ENCODE data around the gene ANKFN1. TPM values are rescaled to one million over a fixed set of nuclear protein-coding genes. Genes with fewer than 3 reads are reported as not detected.

The ANKFN1 gene
- total and polyA plus RNA-seq, 10 of the 15 experiments (the other 5 are each of a cell fraction or from before 2014, with no cell fraction given) = 0.19 TPM; not detected in 9

DNA sequence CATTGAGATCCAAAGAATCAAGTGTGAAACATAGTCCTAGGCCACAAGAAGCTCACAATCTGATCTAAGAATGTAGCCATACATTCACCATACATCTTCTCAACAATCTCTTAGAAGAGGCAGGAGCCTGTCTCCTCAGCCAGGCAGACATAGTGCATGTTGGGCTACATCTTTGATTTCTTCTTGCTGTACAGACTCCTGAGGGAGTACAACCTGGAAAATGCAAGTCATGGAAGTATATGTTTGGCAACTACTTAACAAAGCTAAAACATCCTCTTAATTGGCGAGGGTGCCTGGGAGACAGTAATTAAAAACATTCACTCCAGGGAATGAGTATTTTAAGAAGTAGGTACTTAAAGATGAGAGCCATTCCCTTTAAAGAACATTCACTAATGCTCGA lies 361.0 kb downstream of the ANKFN1 start:
- intact Hi-C loops (cut with micrococcal nuclease; ENCODE audit: unreplicated experiment) = no loop called here
- Histone ChIP-seq H2AFZ (ENCODE audit: control insufficient read depth, low read depth, low read length) (no peak overlapping the region), H3K27me3 (replicated peaks in 1 of 2; ENCODE audit: control insufficient read depth in 2 of 2, insufficient read depth in 2 of 2, low read length in 1 of 2) (no peaks in the 10 kb centered on the region; a peak in 1 of 4 replicates), H3K36me3 (ENCODE audit: control insufficient read depth in 2 of 2, insufficient read depth in 2 of 2, low read length in 1 of 2) (no peaks in the 10 kb centered on the region), H3K79me2 (ENCODE audit: control insufficient read depth, insufficient read depth, low read length) (no peaks in the 10 kb centered on the region), H3K4me2 (ENCODE audit: control insufficient read depth, insufficient read depth) (no peak overlapping the region), H3K27ac (ENCODE audit: control insufficient read depth, insufficient read depth) (no peak overlapping the region), H4K20me1 (ENCODE audit: control insufficient read depth, insufficient read depth) (no peaks in the 10 kb centered on the region), H3K4me1 (ENCODE audit: control insufficient read depth, insufficient read depth, low read length) (no peaks in the 10 kb centered on the region), H3K9ac (ENCODE audit: control insufficient read depth, insufficient read depth, low read length) (no peak overlapping the region), H3K4me3 (no peak overlapping the region), H3K9me3 (replicated peaks; ENCODE audit: control insufficient read depth, insufficient read depth, low read length) (no peaks in the 10 kb centered on the region)
- in situ Hi-C loops (cut with MboI) = no loop called here
- ChIA-PET POLR2A (no interaction called here), RAD21 (ENCODE audit: unreplicated experiment) (no interaction called here), SMC1A (ENCODE audit: uncharacterized antibody, unreplicated experiment) (interaction anchor here (2.0 kb wide), 1 partner anchor 15 kb away, joined by 6 read pairs; no protein-coding TSS in a partner anchor), CTCF (no interaction called here)
- FAIRE-seq (no peak), DNase-seq (ENCODE audit: low read depth, low spot score) (no peak), ATAC-seq (no peak)
- BruUV-seq (replicated peaks) = no TSS peak
- 2% methylated on average over 2 of the region's 2 CpGs for WGBS (ENCODE audit: insufficient coverage, insufficient replicate concordance, low lambda C conversion rate, missing lambda C conversion rate)
- no peak for TF ChIP-seq PAX8 (IDR thresholded peaks at IDR 0.05)
- no peak for TF ChIP-seq JUNB (IDR thresholded peaks at IDR 0.05)
- TF ChIP-seq BRCA1 (IDR thresholded peaks at IDR 0.05; ENCODE audit: low read depth, low read length) = no peak
- TF ChIP-seq NKRF (conservative IDR thresholded peaks at IDR 0.05) = no peak
- TF ChIP-seq USF1 (IDR thresholded peaks at IDR 0.05; ENCODE audit: borderline replicate concordance, extremely low read length, insufficient read depth, low read depth, low read length) = no peak
- TF ChIP-seq KAT2A (conservative IDR thresholded peaks at IDR 0.05; ENCODE audit: control insufficient read depth, low read depth, low read length) = no peak
- no peak for TF ChIP-seq SUPT20H (IDR thresholded peaks at IDR 0.05; ENCODE audit: borderline replicate concordance, control insufficient read depth, low read depth, low read length)
- TF ChIP-seq ZNF207 (IDR thresholded peaks at IDR 0.05; ENCODE audit: borderline replicate concordance) = no peak
- TF ChIP-seq TBL1XR1 (IDR thresholded peaks at IDR 0.05; ENCODE audit: low read depth, low read length) = no peak
- no peak for TF ChIP-seq TCF12 (IDR thresholded peaks at IDR 0.05; ENCODE audit: low read depth, low read length)
- no peak for TF ChIP-seq HDAC6 (IDR thresholded peaks at IDR 0.05; ENCODE audit: unreplicated experiment)
- TF ChIP-seq RELA (IDR thresholded peaks at IDR 0.05; ENCODE audit: borderline replicate concordance, partially characterized antibody) = no peak
- no peak for TF ChIP-seq GABPA (IDR thresholded peaks at IDR 0.05; ENCODE audit: low read depth)
- no peak for TF ChIP-seq MLLT1 (IDR thresholded peaks at IDR 0.05)
- no peak for TF ChIP-seq ZNF274 (IDR thresholded peaks at IDR 0.05; ENCODE audit: insufficient read depth, insufficient read length)
- TF ChIP-seq ZBTB40 (IDR thresholded peaks at IDR 0.05; ENCODE audit: borderline replicate concordance) = no peak
- no peak for TF ChIP-seq PML (IDR thresholded peaks at IDR 0.05; ENCODE audit: low read length)
